GM23338 (cell line): ENCODE results near the gene EHF. TPM values are rescaled to one million over a fixed set of nuclear protein-coding genes. Genes with fewer than 3 reads are reported as not detected.

ENCODE experiments used
- ATAC-seq: fragments of 200-7000 bp; cut with Tn5 transposase; 3 replicates; pipeline ENCODE4 v1.9.1; 2020
- DNase-seq: peaks from one replicate; pipeline ENCODE4 v3.0.0-alpha.2; 2015; ENCODE audit warnings: low spot score
- H2AFZ ChIP-seq: fragments of 200-600 bp; sonication (generic); 2 replicates; pipeline ENCODE4 v1.8.0; 2016; ENCODE audit warnings: antibody characterized with exemption, mild to moderate bottlenecking, moderate library complexity
- H3F3A ChIP-seq: fragments of 200-600 bp; sonication (generic); replicated peaks from 2 replicates; pipeline ENCODE4 v1.8.0; 2017; ENCODE audit warnings: antibody characterized with exemption, mixed run types, low read depth
- H3K27ac ChIP-seq: fragments of 200-600 bp; sonication (generic); 2 replicates; pipeline ENCODE4 v1.6.1; 2016; ENCODE audit warnings: low read depth
- H3K27me3 ChIP-seq: fragments of 200-600 bp; sonication (generic); 2 replicates; pipeline ENCODE4 v1.8.0; 2016; ENCODE audit warnings: mild to moderate bottlenecking, mixed run types, moderate library complexity; ENCODE audit not compliant: insufficient read depth
- H3K36me3 ChIP-seq: fragments of 200-600 bp; sonication (generic); 2 replicates; pipeline ENCODE4 v1.8.0; 2016; ENCODE audit warnings: mild to moderate bottlenecking; ENCODE audit not compliant: insufficient read depth
- H3K4me1 ChIP-seq: fragments of 200-600 bp; sonication (generic); 2 replicates; pipeline ENCODE4 v1.8.0; 2016; ENCODE audit warnings: mild to moderate bottlenecking, moderate library complexity; ENCODE audit not compliant: insufficient read depth
- H3K4me2 ChIP-seq: fragments of 200-600 bp; sonication (generic); 2 replicates; pipeline ENCODE4 v1.7.1; 2017; ENCODE audit warnings: mixed run types
- H3K4me3 ChIP-seq: fragments of 200-600 bp; sonication (generic); 2 replicates; pipeline ENCODE4 v1.6.1; 2016; ENCODE audit warnings: mixed run types
- H3K79me2 ChIP-seq: fragments of 200-600 bp; sonication (generic); replicated peaks from 2 replicates; pipeline ENCODE4 v1.8.0; 2017; ENCODE audit warnings: mild to moderate bottlenecking; ENCODE audit not compliant: insufficient read depth
- H3K9me2 ChIP-seq: fragments of 200-600 bp; sonication (generic); 2 replicates; pipeline ENCODE4 v1.8.0; 2017; ENCODE audit not compliant: insufficient read depth
- H4K20me1 ChIP-seq: fragments of 200-600 bp; sonication (generic); replicated peaks from 2 replicates; pipeline ENCODE4 v1.8.0; 2017; ENCODE audit warnings: mild to moderate bottlenecking; ENCODE audit not compliant: insufficient read depth
- H3K27ac Mint-ChIP-seq: 2 replicates; pipeline ENCODE4 v1.8.0; 2020; ENCODE audit warnings: inconsistent platforms, mild to moderate bottlenecking, moderate library complexity, mixed read lengths
- H3K27me3 Mint-ChIP-seq: 3 replicates; pipeline ENCODE4 v1.8.0; 2022; ENCODE audit warnings: low read depth, mild to moderate bottlenecking, moderate library complexity, mixed read lengths, inconsistent platforms; ENCODE audit not compliant: insufficient read depth, poor library complexity
- H3K36me3 Mint-ChIP-seq: 3 replicates; pipeline ENCODE4 v1.8.0; 2021; ENCODE audit warnings: low read depth, mild to moderate bottlenecking, inconsistent platforms, moderate library complexity, mixed read lengths
- H3K4me1 Mint-ChIP-seq: 3 replicates; pipeline ENCODE4 v1.8.0; 2020; ENCODE audit warnings: mild to moderate bottlenecking, inconsistent platforms, mixed read lengths
- H3K4me3 Mint-ChIP-seq: 3 replicates; pipeline ENCODE4 v1.8.0; 2021; ENCODE audit warnings: moderate library complexity, mild to moderate bottlenecking, inconsistent platforms, mixed read lengths
- H3K9me3 Mint-ChIP-seq: 3 replicates; pipeline ENCODE4 v1.8.0; 2020; ENCODE audit warnings: moderate library complexity, mild to moderate bottlenecking, inconsistent platforms, mixed read lengths
- CREB1 ChIP-seq: fragments of 250-450 bp; sonication (Bioruptor Pico); IDR thresholded peaks from 2 replicates; pipeline ENCODE4 v1.5.0; 2020; ENCODE audit warnings: low read depth, mild to moderate bottlenecking, moderate library complexity
- EZH2phosphoT487 ChIP-seq: fragments of 200-600 bp; sonication (generic); IDR thresholded peaks from one replicate; pipeline ENCODE4 v1.8.1; 2018; ENCODE audit warnings: antibody characterized with exemption; ENCODE audit not compliant: unreplicated experiment
- NANOG ChIP-seq: IDR thresholded peaks from 2 replicates; pipeline ENCODE4 v1.6.1; 2016; ENCODE audit warnings: antibody characterized with exemption, borderline replicate concordance
- STAT1 ChIP-seq: IDR thresholded peaks from one replicate; pipeline ENCODE4 v1.6.1; 2016; ENCODE audit warnings: antibody characterized with exemption; ENCODE audit not compliant: unreplicated experiment
- ZNF331 ChIP-seq: fragments of 250-450 bp; sonication (Bioruptor Pico); IDR thresholded peaks from 2 replicates; pipeline ENCODE4 v1.5.0; 2020; ENCODE audit warnings: low read depth, mild to moderate bottlenecking, moderate library complexity
- polyA plus RNA-seq: library from polyadenylated mRNA; unstranded; fragments of >200 nt; fragmentation: Nextera tagmentation; extraction: Ambion mirVana; gene quantifications from 2 replicates; pipeline ENCODE4 v1.2.1, GENCODE V29; 2016
- total RNA-seq: library from RNA; depleted of rRNA; stranded (reverse); fragments of >200 nt; shearing (Covaris generic); gene quantifications from 2 replicates; pipeline ENCODE4 v1.2.3, GENCODE V29; 2014
- TF ChIP-seq, protein P1 (sequence below), 2 experiments: fragments of 200-600 bp in 1 of 2; sonication (generic) in 1 of 2; conservative IDR thresholded peaks; 2 replicates each; pipeline versions ENCODE4 v1.5.1 to v1.6.1; 2016 to 2017; ENCODE audit warnings: antibody characterized with exemption in 2 of 2, low read depth in 2 of 2, mild to moderate bottlenecking in 2 of 2, moderate library complexity in 1 of 2
- TF ChIP-seq, protein P2 (sequence below): IDR thresholded peaks from 2 replicates; pipeline ENCODE4 v1.6.1; 2016; ENCODE audit warnings: antibody characterized with exemption
- TF ChIP-seq, protein P3 (sequence below): IDR thresholded peaks from one replicate; pipeline ENCODE4 v1.6.1; 2018; ENCODE audit warnings: antibody characterized with exemption; ENCODE audit not compliant: unreplicated experiment

The EHF gene
- total and polyA plus RNA-seq, 2 experiments from 2014 or later = not detected

DNA sequence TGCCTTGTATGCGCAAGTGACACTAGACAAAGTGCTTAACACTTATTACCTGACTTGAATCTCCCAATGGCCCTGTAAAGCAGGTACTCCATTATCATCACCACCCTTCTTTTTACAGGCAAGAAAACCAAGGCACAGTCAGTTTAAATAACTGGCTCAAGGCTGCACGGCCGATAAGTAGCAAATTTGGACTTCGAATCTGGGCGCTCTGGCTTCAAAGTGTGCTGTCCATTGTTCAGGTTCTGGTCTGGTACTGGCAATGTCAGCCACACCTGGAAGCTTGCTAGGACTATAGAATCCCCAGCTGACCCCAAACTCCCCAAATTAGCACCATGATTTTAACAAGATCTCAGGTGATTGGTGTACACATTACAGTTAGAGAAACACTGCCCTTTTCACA, 19.3 kb upstream of the EHF start:
- H3K79me2 ChIP-seq = no peaks in the 10 kb centered on the region
- no peaks in the 10 kb centered on the region for H3K27me3 ChIP-seq
- H3K4me1 ChIP-seq = no peaks in the 10 kb centered on the region
- no peak overlapping the region for H3K4me2 ChIP-seq
- TF ChIP-seq, protein P1, sequence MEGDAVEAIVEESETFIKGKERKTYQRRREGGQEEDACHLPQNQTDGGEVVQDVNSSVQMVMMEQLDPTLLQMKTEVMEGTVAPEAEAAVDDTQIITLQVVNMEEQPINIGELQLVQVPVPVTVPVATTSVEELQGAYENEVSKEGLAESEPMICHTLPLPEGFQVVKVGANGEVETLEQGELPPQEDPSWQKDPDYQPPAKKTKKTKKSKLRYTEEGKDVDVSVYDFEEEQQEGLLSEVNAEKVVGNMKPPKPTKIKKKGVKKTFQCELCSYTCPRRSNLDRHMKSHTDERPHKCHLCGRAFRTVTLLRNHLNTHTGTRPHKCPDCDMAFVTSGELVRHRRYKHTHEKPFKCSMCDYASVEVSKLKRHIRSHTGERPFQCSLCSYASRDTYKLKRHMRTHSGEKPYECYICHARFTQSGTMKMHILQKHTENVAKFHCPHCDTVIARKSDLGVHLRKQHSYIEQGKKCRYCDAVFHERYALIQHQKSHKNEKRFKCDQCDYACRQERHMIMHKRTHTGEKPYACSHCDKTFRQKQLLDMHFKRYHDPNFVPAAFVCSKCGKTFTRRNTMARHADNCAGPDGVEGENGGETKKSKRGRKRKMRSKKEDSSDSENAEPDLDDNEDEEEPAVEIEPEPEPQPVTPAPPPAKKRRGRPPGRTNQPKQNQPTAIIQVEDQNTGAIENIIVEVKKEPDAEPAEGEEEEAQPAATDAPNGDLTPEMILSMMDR (conservative IDR thresholded peaks at IDR 0.05; ENCODE audit: low read depth in 2 of 2) = no peak
- TF ChIP-seq, protein P2, sequence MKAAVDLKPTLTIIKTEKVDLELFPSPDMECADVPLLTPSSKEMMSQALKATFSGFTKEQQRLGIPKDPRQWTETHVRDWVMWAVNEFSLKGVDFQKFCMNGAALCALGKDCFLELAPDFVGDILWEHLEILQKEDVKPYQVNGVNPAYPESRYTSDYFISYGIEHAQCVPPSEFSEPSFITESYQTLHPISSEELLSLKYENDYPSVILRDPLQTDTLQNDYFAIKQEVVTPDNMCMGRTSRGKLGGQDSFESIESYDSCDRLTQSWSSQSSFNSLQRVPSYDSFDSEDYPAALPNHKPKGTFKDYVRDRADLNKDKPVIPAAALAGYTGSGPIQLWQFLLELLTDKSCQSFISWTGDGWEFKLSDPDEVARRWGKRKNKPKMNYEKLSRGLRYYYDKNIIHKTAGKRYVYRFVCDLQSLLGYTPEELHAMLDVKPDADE = no peak
- no peak for TF ChIP-seq NANOG
- no peak for TF ChIP-seq STAT1
- TF ChIP-seq CREB1 (CRISPR knock-in tag) = no peak
- TF ChIP-seq EZH2phosphoT487 = no peak
- TF ChIP-seq, protein P3, sequence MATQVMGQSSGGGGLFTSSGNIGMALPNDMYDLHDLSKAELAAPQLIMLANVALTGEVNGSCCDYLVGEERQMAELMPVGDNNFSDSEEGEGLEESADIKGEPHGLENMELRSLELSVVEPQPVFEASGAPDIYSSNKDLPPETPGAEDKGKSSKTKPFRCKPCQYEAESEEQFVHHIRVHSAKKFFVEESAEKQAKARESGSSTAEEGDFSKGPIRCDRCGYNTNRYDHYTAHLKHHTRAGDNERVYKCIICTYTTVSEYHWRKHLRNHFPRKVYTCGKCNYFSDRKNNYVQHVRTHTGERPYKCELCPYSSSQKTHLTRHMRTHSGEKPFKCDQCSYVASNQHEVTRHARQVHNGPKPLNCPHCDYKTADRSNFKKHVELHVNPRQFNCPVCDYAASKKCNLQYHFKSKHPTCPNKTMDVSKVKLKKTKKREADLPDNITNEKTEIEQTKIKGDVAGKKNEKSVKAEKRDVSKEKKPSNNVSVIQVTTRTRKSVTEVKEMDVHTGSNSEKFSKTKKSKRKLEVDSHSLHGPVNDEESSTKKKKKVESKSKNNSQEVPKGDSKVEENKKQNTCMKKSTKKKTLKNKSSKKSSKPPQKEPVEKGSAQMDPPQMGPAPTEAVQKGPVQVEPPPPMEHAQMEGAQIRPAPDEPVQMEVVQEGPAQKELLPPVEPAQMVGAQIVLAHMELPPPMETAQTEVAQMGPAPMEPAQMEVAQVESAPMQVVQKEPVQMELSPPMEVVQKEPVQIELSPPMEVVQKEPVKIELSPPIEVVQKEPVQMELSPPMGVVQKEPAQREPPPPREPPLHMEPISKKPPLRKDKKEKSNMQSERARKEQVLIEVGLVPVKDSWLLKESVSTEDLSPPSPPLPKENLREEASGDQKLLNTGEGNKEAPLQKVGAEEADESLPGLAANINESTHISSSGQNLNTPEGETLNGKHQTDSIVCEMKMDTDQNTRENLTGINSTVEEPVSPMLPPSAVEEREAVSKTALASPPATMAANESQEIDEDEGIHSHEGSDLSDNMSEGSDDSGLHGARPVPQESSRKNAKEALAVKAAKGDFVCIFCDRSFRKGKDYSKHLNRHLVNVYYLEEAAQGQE = no peak
- TF ChIP-seq ZNF331 (CRISPR knock-in tag) = no peak
- no peaks in the 10 kb centered on the region for H4K20me1 ChIP-seq
- H3K27ac ChIP-seq = no peak overlapping the region
- DNase-seq = no peak
- H3K36me3 Mint-ChIP-seq = no peaks in the 10 kb centered on the region
- H3F3A ChIP-seq = no peaks in the 10 kb centered on the region
- no peak overlapping the region for H3K4me3 ChIP-seq
- H3K27me3 Mint-ChIP-seq = peaks cover 3% of the 10 kb centered on the region
- no peak overlapping the region for H3K27ac Mint-ChIP-seq
- H3K36me3 ChIP-seq = no peaks in the 10 kb centered on the region
- ATAC-seq = no peak
- H3K4me3 Mint-ChIP-seq = no peak overlapping the region
- no peaks in the 10 kb centered on the region for H3K9me2 ChIP-seq
- H3K9me3 Mint-ChIP-seq = no peaks in the 10 kb centered on the region
- H2AFZ ChIP-seq = no peak overlapping the region
- H3K4me1 Mint-ChIP-seq = no peaks in the 10 kb centered on the region

DNA sequence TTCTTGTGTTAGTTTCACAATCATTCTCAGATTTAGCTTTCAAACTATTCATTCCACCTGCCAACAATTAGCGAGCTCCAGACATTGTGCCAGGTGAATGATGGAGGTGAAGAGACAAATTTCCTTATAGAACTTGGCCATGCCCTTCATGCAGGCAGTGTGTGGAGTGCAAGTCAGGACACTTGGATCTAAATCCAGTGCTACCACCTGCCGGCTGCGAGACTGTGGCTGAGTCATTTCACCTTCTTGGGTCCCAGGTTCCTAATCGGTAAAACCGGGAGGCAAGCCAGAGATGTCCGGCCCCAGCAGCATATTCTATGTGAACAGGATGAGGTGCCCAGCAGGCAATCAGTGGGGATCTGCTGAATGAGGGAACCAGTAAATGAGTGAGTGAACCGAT, 18.6 kb upstream of the EHF start:
- Histone ChIP-seq H3K36me3 (no peaks in the 10 kb centered on the region), H3K4me3 (no peak overlapping the region), H3K27ac (no peak overlapping the region), H3K79me2 (no peaks in the 10 kb centered on the region), H2AFZ (no peak overlapping the region), H3K4me1 (no peaks in the 10 kb centered on the region), H3K4me2 (no peak overlapping the region), H3K9me2 (no peaks in the 10 kb centered on the region), H3F3A (no peaks in the 10 kb centered on the region), H4K20me1 (no peaks in the 10 kb centered on the region), H3K27me3 (no peaks in the 10 kb centered on the region)
- Mint-ChIP-seq H3K4me1 (no peaks in the 10 kb centered on the region), H3K27ac (no peak overlapping the region), H3K4me3 (no peak overlapping the region), H3K9me3 (no peaks in the 10 kb centered on the region), H3K36me3 (no peaks in the 10 kb centered on the region), H3K27me3 (peaks cover 3% of the 10 kb centered on the region)
- DNase-seq (no peak), ATAC-seq (no peak)
- TF ChIP-seq, protein P3 = no peak
- TF ChIP-seq, protein P1 (conservative IDR thresholded peaks at IDR 0.05; ENCODE audit: low read depth in 2 of 2) = no peak
